ENCODE results near the gene DHX57.
"Not testable (repeated sequence)": the region's sequence is repeated elsewhere in the genome, so short reads cannot be mapped to it uniquely, and the experiment has no call there.

The DHX57 gene

DNA sequence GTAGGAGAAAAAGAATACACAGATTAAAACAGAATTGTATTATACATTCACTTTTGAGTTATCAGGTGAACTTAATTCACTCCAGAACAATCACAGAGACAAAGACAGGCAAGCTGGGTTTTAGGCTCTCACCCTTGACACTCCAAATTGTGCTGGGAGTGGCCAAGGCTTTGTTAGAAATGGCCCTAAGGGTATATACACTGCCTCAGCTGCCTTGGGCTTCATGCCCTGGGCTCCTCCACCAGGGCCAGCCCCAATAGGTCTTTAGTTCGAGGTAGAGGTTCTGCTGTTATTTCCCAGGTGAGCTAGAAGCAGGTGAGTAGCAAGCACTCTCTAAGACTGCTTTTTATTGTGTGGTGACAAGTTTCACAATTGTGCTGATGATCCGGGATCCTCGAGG lies 77.8 kb downstream of the DHX57 start:
- DNase-seq: no peak

DNA sequence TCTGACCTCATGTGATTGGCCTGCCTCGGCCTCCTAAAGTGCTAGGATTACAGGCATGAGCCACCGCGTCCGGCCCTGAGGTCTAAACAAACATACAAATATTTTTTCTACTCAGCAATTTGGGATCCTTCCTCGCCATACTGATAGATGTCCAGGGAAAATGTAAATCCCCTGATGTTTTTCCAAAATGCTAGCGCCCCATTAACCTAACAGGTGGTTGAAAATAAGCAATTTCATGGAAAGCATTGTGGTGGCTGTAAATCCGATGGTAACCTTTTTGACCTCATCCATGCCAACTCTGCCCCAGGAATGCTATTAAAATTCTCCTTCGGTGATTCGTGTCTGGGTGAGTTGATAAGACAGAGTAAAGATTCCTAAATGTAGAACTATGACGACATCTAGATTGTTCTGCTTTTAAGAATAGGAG lies 78.5 kb downstream of the DHX57 start:
- no peak for DNase-seq

DNA sequence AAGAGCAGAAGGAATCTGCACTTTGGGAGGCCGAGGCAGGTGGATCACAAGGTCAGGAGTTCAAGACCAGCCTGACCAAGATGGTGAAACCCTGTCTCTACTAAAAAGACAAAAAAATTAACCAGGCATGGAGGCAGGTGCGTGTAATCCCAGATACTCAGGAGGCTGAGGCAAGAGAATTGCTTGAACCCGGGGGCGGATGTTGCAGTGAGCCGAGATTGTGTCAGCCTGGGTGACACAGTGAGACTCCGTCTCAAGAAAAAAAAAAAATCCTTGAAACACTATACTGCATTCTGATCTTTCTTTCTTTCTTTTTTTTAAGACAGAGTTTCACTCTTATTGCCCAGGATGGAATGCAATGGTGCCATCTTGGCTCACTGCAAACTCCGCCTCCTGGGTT lies 80.7 kb downstream of the DHX57 start:
- DNase-seq: peak in 3 of 4 experiments; percentile 28 to 48 (median 31)

DNA sequence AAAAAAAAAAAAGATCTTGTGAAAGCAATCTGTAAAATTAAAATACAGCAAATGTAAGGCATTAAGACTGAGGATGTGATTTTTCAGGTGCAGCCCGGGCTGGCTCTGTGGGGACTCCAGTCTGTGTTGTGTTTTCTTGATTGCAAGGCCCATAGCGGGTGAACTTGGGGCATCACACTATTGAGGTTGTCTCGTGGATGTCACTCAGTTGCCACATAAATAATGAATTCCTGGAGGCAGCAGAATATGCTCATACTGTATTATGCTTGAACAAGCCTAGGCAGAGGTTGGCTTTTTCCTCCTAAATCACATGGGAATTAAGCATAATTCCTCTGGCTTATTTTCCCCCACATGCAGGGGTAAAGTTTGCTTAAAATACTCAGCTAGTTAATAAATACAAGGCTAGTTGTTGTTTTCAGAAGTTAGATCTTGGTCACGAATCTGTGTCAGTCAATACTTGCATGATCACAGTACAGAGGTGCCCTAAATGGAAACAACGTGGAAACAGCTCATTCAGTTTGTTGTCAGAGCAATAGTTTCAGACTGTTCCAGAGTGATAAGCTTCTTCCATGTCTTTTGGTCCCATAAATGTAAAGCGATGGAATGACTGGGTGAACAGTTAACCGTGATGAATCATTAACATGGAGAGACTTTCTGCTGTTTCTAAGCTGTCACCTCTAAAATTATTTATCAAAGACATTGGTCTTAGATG lies 81.3 kb downstream of the DHX57 start:
- no peak for DNase-seq

DNA sequence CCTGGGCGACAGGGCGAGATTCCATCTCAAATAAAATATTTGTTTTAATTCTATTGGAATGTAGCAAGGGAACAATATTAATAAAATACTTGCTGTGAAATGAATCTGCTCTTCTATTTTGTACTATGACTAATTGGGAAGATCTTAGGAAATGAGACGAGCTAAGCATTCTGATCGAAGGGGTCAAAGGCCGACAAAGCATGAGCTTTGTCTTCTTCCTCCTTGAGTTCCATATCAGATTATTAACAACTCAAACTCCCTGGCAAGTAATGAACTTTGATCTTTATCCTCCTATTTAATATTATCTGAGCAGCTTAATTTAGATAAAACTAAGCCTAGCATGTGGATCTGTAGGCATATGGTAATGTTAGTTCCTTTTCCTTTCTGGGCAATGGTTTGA lies 82.2 kb downstream of the DHX57 start:
- DNase-seq: peak in 3 of 4 experiments; percentile 12 to 34 (median 33)

DNA sequence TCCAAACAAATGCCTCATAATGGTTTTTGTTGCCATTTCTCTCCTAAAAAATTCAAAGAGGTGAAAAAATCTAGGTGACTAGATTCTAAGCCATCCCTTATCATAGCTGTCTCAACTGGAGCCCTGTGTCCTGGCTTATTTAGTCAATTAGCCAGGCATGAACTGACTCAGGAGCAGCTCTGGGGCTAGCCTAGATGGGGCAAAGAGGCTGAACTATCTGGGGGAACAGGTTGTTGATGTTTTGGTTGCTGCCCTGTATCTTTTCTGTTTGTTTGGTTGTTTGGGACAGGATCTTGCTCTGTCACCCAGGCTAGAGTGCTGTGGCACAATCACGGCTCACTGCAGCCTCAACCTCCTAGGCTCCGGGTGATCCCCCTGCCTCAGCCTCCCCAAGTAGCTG lies 83.0 kb downstream of the DHX57 start:
- no peak for DNase-seq

DNA sequence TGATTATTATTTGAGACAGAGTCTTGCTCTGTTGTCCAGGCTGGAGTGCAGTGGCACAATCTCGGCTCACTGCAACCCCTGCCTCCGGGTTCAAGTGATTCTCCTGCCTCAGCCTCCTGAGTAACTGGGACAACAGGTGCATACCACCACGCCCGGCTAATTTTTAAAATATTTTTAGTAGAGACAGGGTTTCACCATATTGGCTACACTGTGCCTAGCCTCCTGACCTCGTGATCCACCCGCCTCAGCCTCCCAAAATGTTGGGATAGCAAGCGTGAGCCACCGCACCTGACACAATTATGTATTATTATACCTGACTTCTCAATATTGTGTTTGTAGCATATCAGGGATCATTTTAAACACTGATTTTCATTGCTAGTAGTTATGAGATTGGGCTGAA lies 83.4 kb downstream of the DHX57 start:
- not testable (repeated sequence) for DNase-seq

DNA sequence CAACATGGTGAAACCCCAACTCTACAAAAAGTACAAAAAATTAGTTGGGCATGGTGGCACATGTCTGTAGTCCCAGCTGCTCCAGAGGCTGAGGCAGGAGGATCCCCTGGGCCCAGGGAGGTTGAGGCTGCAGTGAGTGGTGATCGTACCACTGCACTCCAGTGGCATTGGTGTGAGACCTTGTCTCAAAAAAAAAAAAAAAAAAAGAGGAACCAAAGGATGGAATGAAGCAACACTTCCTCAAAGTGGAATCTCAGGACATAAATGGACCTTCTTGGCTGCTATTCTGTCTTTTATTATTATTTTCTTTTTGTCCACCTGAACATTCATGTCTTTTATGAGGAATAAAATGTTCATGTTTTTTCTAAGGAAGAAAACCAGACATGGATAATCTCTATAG lies 84.0 kb downstream of the DHX57 start:
- DNase-seq: peak; percentile 15 to 72 (median 64)

DNA sequence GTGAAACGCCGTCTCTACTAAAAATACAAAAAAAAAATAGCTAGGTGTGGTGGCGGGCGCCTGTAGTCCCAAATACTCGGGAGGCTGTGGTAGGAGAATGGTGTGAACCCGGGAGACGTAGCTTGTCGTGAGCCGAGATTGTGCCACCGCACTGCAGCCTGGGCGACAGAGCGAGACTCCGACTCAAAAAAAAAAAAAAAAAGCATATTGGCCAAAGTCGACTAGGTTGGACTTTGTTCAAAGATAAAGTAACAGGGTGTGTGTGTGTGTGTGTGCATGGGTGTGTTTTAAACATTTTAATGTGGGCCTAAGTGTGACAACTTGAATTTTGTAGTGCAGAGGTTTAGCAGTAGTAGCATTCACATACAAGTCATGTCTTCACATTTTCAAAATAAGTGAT lies 86.0 kb downstream of the DHX57 start:
- no peak for DNase-seq

DNA sequence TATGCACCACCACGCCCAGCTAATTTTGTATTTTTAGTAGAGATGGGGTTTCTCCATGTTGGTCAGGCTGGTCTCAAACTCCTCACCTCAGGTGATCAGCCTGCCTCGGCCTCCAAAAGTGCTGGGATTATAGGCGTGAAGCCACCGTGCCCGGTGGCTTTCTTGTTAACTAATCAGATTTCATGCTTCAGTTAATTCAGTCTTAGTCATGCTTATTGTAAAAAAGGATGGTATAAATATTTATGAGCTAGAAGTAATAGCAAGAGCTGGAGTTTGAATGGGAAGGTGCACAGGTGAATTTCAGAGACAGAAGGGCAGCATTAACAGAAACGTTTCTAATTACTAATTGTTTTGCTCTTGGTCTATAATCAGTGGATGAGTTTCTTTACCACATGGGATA lies 87.4 kb downstream of the DHX57 start:
- DNase-seq: no peak

DNA sequence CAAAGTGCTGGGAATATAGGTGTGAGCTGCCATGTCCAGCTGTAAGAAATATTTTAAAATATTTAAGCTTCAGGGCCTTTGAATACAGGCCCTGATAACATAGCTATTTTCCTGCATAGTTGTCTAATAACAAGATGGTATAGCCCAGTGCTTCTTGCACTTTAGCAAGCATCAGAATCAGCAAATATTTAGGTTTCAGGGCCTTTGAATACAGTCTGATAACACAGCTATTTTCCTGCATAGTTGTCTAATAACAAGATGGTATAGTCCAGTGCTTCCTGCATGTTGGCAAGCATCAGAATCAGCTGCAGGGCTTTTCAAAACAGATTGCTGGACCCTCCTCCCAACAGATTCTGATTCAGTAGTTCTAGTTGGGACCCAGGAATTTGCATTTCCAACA lies 92.1 kb downstream of the DHX57 start:
- no peak for DNase-seq

DNA sequence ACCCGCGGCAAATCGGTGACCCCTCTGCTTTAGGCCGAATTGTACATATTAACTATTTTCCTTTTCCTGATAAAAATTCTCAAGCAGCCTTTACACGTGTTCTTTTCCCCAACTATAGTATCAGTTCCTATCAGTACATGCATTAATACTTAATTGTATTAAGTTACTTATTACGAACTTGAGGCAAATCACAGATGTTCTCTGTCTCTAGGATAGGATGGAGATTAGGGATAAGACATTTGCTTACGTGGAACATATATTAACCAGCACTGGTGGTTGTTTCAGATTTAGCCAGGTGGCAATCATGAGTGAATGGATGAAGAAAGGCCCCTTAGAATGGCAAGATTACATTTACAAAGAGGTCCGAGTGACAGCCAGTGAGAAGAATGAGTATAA lies 97.0 kb downstream of the DHX57 start:
- no peak for DNase-seq

DNA sequence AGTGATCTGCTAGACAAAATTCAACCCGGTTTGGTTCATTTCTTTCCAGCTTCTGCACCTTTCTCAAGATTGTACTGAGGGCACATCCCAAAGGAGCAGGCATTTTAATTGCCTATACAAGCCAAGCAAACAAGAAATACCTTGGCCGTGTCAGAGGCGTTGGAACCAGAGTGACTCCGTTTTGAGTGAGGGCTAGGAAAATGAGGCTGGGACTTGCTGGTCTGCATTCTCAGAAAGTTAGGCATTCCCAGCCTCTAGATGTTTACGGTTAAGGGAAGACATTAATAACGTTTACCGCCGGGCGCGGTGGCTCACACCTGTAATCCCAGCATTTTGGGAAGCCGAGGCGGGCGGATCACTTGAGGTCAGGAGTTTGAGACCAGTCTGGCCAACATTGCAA lies 99.2 kb downstream of the DHX57 start:
- no peak for DNase-seq

DNA sequence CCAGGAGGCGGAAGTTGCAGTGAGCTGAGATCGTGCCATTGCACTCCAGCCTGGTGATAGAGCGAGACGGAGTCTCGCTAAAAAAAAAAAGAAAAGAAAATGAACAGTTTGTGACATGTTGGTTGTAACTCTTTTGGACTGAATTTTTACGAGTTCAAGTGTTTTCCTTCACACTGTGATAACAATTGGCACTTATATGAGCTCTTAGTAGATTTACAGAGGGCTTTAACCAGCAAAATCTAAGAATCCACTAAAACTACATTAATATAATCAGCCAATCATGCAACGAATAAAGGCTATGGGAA lies 99.9 kb downstream of the DHX57 start:
- DNase-seq: no peak

DNA sequence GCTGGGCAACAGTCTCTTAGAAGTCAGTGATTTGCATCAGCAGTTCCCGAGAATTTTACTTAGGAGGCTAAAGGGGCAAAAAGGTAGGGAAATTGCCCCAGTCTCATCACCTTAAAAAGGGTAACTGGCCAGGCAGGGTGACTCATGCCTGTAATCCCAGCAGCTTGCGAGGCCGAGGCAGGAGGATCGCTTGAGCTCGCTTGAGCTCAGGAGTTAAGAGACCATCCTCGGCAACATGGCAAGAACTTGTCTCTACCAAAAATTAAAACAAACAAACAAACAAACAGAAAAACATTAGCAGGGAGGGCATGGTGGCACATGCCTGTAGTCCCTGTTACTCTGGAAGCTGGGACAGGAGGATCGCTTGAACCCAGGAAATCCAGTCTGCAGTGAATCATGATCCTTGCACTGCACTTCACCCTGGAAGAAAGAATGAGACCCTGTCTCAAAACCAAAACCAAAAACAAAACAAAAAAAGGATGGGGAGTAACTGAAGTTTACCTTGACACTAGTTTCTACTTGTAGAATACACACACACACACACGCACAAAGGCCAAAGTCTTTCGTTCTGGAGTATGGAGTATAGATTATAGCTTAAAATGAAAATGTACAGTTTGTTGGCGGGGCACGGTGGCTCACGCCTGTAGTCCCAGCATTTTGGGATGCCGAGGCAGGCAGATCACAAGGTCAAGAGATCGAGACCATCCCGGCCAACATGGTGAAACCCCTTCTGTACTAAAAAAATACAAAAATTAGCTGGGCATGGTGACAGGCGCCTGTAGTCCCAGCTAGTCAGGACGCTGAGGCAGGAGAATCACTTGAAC lies 100.4 kb downstream of the DHX57 start:
- no peak for DNase-seq

DNA sequence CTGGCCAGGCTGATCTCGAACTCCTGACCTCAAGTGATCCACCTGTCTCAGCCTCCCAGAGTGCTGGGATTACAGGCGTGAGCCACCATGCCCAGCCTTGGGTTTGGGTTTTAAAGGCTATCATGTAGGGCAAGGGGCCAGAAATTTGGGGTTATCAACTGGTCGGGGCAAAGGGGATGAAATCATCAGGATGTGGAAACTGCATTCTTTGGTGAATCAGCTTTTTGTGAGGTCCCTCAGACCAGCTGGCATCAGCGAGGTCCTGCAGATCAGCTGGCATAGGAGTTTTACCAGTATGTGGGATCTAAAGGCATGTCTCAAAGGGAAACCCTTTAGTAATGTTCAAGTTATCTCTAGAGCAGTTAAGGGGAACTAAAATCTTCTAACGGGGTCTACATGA lies 104.1 kb downstream of the DHX57 start:
- DNase-seq: peak; percentile 31 to 57 (median 46)

DNA sequence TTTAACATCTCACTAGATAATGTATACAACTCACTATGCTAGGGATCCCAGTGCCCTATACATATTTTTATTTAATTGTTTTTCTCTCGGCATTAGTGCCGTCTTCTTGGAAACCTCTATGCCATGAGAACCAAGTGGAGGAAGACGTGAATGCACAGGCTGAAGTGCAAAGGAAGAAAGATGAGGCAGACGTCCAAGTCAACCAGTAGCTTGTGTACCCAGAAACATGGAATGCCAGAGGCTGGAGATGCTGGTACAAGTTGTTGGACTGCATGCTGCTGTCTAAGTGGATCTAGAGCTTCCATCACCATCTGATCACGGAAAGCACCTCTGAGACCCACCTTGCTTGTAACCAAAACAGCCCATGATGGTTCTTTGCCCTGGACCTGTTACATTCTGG lies 110.2 kb downstream of the DHX57 start:
- DNase-seq: no peak

DNA sequence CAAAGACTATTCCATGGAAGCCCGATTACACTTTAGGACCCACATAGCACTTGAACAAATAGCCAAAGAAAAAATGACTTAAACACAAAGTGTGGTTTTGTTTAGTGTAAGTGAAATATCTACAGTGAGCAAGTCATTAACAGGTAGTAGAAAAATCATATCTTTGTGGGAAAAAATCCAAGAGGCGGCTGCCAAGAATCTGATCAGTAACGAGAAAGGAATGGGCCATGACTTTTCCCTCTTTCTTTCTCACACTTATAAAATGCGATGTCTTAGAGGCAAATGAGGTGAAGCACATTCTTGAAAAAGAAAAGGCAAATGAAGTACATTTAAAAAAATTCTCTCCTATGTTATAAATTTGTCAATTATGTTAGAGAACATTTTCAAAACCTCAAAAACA lies 110.6 kb downstream of the DHX57 start:
- no peak for DNase-seq

DNA sequence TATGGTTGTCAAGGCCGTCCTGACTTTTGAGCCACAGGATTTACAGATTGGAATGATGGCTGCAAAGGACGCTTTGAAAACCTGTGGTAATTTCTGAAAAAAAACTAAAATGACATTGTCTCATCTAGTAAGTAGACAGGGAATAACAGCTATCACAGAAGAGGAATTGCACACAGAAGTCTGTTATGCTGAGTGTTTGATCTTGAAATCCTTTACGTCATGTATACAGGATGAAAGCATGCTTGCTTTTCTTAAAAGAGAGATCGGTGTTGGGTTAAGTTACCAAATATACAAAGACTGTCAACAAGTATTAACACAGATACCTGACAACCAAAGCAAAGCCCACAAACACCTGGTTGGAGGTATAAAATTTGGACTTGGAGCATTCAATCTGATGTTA lies 112.0 kb downstream of the DHX57 start:
- no peak for DNase-seq

DNA sequence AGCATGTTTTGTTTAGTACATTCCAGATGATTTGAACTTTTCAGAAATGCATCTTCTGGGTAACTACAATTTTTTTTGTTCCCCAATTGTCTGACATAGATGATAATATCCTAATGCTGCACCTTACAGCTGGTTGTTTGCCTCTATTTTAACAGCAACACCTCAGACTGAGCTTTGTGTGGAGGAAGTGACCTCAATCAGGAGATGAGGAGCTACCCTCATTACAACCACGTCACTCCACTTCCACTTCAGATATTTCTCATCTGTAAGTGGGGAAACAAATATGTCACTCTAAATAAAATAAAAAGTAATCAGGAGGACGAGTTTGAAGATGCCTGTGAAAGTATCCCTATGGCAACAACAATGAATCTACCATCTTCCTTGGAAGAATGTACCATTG lies 112.5 kb downstream of the DHX57 start:
- peak in 3 of 4 experiments; percentile 9 to 47 (median 35) for DNase-seq

DNA sequence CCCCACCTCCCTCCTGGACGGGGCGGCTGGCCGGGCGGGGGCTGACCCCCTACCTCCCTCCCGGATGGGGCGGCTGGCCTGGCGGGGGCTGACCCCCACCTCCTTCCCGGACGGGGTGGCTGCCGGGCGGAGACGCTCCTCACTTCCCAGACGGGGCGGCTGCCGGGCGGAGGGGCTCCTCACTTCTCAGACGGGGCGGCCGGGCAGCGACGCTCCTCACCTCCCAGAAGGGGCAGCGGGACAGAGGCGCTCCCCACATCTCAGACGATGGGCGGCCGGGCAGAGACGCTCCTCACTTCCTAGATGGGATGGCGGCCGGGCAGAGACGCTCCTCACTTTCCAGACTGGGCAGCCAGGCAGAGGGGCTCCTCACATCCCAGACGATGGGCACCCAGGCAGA lies 119.8 kb downstream of the DHX57 start:
- DNase-seq: not testable (repeated sequence)

DNA sequence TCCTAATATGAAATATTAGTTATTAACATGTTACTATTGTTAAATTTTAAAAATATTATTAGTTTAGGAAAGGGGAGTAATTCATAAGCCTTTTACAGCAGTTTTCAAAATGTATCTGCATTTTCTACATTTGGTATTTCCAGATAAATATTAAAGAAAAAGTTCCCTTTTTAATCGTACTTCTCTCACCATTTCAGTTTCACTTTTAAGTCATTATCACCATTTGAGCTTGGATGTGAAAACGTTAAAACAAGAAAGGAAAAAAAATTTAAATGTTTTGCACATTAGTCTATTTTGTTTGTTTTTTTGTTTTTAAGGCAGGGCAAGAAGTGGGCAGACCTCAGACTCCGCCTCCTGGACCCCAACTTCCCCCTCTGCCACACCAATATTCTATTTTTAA lies 121.2 kb downstream of the DHX57 start:
- peak in 3 of 4 experiments; percentile 18 to 46 (median 32) for DNase-seq

DNA sequence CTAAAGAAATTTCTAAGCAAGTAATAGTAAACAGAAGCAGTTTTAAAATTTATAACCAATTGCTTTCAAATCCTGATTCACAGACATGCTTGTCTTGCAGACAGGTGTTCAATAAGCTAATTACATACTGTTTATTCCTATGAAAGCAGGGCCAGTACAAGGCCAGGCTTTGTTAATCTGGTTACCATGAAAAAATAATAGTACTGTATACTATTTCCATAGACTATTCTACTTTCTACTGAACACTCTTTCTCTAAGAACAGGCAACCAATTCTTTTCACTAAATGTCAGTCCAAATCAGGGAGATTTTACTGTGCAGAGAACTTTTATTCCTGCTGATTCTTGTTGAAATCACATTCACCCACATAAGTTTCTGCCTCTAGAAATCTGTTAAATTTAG lies 121.7 kb downstream of the DHX57 start:
- no peak for DNase-seq

Data from suppressor macrophage (primary cell).